GM19372 (cell line): ENCODE measurements around the gene BRD1.
"Not testable (repeated sequence)": the region's sequence is repeated elsewhere in the genome, so short reads cannot be mapped to it uniquely, and the experiment has no call there.

ENCODE experiments used
- ATAC-seq: cut with Tn5 transposase; IDR thresholded peaks from one replicate; pipeline ENCODE4 v1.9.1; 2021; ENCODE audit warnings: mild to moderate bottlenecking, low read depth, moderate library complexity; ENCODE audit not compliant: unreplicated experiment

BRD1 gene

GRCh38 chr22:49827271-49827852 is 311 bp downstream of the BRD1 start:
- ATAC-seq: no peak

GRCh38 chr22:49826603-49827270 is 936 bp downstream of the BRD1 start:
- no peak for ATAC-seq

GRCh38 chr22:49825944-49826602 is 1.6 kb downstream of the BRD1 start:
- no peak for ATAC-seq

GRCh38 chr22:49825436-49825835 is 2.2 kb downstream of the BRD1 start:
- no peak for ATAC-seq

GRCh38 chr22:49824936-49825335 is 2.7 kb downstream of the BRD1 start:
- no peak for ATAC-seq

GRCh38 chr22:49824185-49824925 is 3.3 kb downstream of the BRD1 start:
- no peak for ATAC-seq

- no peak for ATAC-seq
Observed at GRCh38 chr22:49823289-49824045, 4.2 kb downstream of the BRD1 start.

GRCh38 chr22:49821741-49822140 is 5.9 kb downstream of the BRD1 start:
- ATAC-seq: not testable (repeated sequence)

- ATAC-seq: no peak
Observed at GRCh38 chr22:49820984-49821383, 6.7 kb downstream of the BRD1 start.

- ATAC-seq: no peak
Observed at GRCh38 chr22:49817359-49817758, 10.3 kb downstream of the BRD1 start.

- no peak for ATAC-seq
Observed at GRCh38 chr22:49815641-49816091, 12.0 kb downstream of the BRD1 start.

GRCh38 chr22:49814856-49815255 is 12.8 kb downstream of the BRD1 start:
- ATAC-seq: no peak

GRCh38 chr22:49814164-49814686 is 13.4 kb downstream of the BRD1 start:
- ATAC-seq: no peak

GRCh38 chr22:49812838-49813237 is 14.8 kb downstream of the BRD1 start:
- no peak for ATAC-seq

- ATAC-seq: no peak
Observed at GRCh38 chr22:49811020-49811791, 16.5 kb downstream of the BRD1 start.

GRCh38 chr22:49810363-49811019 is 17.2 kb downstream of the BRD1 start:
- ATAC-seq: no peak

- ATAC-seq: no peak
Observed at GRCh38 chr22:49807780-49808708, 19.6 kb downstream of the BRD1 start.

- no peak for ATAC-seq
Observed at GRCh38 chr22:49807129-49807528, 20.5 kb downstream of the BRD1 start.
